Fibroblast of the aortic adventitia (primary cell): ENCODE measurements around the gene USP43. TPM values are rescaled to one million over a fixed set of nuclear protein-coding genes. Genes with fewer than 3 reads are reported as not detected.
A peak's percentile ranks its signal among the peaks of the same experiment; 100 is the strongest.

Source experiments
- DNase-seq: peaks from one replicate; pipeline ENCODE4 v3.0.0-alpha.2; 2010; ENCODE audit warnings: low read depth
- H3K4me3 ChIP-seq: 2 replicates; pipeline ENCODE4 v1.5.1; 2011; ENCODE audit warnings: low read depth, mild to moderate bottlenecking, control low read depth, low read length, moderate library complexity
- total RNA-seq: library from RNA; depleted of rRNA; stranded (reverse); fragments of >200 nt; gene quantifications from 2 replicates; pipeline ENCODE4 v1.2.3, GENCODE V29; 2012; ENCODE audit warnings: low replicate concordance
- TF ChIP-seq, protein P1 (sequence below): IDR thresholded peaks from 2 replicates; pipeline ENCODE4 v1.5.1; 2011; ENCODE audit warnings: mild to moderate bottlenecking, low read length, control low read depth, inconsistent platforms; ENCODE audit not compliant: insufficient read depth

USP43 gene
- total RNA-seq, 1 donor, result not detected

GRCh38 chr17:9728005-9728404, 82.7 kb downstream of the USP43 start:
- DNase-seq, result no peak
- TF ChIP-seq, protein P1, sequence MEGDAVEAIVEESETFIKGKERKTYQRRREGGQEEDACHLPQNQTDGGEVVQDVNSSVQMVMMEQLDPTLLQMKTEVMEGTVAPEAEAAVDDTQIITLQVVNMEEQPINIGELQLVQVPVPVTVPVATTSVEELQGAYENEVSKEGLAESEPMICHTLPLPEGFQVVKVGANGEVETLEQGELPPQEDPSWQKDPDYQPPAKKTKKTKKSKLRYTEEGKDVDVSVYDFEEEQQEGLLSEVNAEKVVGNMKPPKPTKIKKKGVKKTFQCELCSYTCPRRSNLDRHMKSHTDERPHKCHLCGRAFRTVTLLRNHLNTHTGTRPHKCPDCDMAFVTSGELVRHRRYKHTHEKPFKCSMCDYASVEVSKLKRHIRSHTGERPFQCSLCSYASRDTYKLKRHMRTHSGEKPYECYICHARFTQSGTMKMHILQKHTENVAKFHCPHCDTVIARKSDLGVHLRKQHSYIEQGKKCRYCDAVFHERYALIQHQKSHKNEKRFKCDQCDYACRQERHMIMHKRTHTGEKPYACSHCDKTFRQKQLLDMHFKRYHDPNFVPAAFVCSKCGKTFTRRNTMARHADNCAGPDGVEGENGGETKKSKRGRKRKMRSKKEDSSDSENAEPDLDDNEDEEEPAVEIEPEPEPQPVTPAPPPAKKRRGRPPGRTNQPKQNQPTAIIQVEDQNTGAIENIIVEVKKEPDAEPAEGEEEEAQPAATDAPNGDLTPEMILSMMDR, result no peak
- no peak overlapping the region for H3K4me3 ChIP-seq

DNA sequence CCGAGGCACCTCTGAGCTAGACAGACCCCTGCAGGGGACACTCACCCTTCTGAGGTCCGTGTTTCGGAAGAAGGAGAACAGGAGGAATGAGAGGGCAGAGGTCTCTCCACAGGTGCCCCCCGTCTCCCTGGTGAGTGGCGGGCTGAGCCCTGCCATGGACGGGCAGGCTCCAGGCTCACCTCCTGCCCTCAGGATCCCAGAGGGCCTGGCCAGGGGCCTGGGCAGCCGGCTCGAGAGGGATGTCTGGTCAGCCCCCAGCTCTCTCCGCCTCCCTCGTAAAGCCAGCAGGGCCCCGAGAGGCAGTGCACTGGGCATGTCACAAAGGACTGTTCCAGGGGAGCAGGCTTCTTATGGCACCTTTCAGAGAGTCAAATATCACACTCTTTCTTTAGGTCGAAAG, 83.2 kb downstream of the USP43 start:
- H3K4me3 ChIP-seq, result no peak overlapping the region
- DNase-seq, result no peak
- TF ChIP-seq, protein P1, result no peak

DNA sequence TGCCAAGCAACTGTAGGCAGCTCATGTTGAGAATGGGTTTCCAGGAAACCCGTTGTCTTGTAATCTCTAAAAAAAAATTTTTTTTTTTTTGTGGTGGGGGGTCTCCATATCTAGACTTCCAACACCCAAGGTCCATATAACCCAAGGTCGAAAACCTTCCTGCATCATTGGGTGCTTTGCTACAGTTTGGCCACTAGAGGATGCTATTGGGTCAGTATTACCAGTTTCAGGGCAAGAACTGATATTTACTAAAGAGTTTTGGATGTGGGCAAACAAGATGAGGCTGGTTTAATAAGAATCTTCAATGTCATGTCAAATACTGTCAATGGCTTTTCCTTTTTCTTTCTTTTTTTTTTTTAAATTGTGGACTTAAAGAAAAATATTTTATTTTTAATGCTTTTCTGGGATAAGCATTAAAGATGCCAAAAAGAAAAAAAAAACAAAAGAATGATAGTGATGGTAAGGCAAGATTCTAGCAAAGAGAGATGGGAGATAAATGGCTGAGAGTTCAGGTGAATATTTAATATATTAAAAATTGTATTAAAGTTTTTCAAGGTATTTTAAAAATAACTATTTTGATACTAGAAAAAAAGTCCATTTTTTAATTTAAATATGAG, 83.8 kb downstream of the USP43 start:
- peak; percentile 42 for DNase-seq
- TF ChIP-seq, protein P1, result peak; percentile 97
- H3K4me3 ChIP-seq, result no peak overlapping the region

DNA sequence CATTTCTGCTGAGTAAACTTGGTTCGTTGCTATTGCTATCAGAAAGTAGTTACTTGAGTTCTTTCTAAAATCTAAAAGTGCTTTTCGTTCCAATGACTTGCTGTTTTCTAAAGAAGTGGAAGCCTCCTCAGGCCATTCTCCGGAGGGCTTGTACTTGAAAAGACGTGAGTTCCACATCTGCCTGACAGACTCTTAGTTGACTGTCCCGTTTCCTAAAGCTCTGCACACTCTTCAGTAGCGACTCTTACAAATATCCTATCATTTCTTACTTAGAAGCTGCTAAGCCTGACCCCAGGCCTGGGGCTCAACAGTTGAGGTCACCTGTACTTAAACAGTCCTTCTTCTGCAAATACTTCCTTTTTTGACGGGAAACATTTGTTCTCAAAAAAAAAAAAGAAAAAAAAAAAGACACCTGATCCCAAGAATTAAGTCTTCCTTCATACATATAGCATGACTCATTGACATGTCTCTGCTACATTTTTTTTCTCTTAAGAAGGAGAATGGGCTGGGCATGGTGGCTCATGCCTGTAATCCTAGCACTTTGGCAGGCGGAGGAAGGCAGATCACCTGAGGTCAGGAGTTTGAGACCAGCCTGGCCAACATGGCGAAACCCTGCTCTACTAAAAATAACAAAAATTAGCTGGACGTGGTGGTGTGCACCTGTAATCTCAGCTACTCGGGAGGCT, 84.6 kb downstream of the USP43 start:
- no peak overlapping the region for H3K4me3 ChIP-seq
- TF ChIP-seq, protein P1, result no peak
- DNase-seq, result no peak

GRCh38 chr17:9750524-9750923, 105.2 kb downstream of the USP43 start:
- TF ChIP-seq, protein P1, result no peak
- no peak overlapping the region for H3K4me3 ChIP-seq
- no peak for DNase-seq

- no peak for DNase-seq
- TF ChIP-seq, protein P1, result no peak
- no peak overlapping the region for H3K4me3 ChIP-seq
Measured at GRCh38 chr17:9755083-9755482, 109.8 kb downstream of the USP43 start.

DNA sequence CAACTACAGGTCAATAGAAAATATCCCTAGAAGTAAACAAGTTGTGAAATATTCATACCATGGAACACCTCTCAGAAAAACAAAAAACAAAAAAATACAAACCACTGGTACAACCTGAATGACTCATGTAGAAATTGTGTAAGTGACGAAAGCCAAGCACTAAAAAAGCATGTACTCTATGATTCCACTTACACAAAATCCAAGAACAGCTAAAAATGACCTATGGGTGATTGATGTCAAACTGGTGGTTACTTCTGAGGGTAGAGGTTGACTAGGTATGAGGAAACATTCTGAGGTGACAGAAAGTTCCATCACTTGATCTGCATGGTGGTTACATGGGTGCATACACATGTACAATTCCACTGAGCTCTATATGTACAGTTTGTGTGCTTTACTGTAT, 114.9 kb downstream of the USP43 start:
- H3K4me3 ChIP-seq, result no peak overlapping the region
- no peak for DNase-seq

More for the DNA sequence above, 114.9 kb downstream of the USP43 start:
- TF ChIP-seq, protein P1, result no peak
